ENCODE results near the gene ZNF783.
A peak's percentile ranks its signal among the peaks of the same experiment; 100 is the strongest.

The ZNF783 gene

DNA sequence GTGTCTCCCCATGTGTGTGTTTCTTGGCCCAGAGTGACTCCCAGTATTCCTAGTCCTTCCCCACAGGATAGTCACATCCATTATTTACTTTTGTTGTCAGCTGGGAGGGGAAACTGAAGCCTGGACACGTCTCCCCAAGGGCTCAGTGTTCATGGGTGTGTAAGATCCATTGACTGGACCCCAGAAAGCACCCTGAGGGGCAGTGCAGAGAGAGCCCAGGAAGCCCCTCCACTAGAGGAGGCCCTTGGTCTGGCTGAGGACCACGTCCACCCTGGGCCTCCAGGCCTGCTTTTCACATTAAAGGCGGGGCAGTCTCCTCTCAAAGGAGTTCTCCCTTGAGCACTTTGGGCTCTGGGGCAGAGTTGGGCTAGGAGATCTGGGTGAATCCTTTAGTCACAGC, 21.3 kb downstream of the ZNF783 start:
- no peak for DNase-seq

DNA sequence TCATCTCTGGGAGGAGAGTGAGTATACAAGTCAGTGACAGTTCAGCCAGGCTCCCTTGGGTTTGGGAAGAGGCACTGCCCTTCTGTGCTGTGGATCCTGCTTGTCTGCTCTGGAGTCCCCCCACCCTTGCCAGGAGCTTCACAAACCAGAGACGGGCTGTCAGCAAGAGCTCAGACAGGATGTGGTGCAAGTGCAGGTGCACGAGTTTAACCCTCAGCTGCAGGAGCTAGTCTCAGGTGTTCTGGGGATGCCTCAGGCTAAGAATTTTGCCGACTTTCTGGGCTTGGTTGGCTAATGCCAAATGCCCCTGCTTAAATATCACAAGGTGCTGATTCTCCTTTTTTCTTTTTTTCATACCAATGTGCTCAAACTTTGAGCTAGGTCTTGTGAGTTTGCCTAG, 22.3 kb downstream of the ZNF783 start:
- peak; percentile 38 to 62 for DNase-seq

DNA sequence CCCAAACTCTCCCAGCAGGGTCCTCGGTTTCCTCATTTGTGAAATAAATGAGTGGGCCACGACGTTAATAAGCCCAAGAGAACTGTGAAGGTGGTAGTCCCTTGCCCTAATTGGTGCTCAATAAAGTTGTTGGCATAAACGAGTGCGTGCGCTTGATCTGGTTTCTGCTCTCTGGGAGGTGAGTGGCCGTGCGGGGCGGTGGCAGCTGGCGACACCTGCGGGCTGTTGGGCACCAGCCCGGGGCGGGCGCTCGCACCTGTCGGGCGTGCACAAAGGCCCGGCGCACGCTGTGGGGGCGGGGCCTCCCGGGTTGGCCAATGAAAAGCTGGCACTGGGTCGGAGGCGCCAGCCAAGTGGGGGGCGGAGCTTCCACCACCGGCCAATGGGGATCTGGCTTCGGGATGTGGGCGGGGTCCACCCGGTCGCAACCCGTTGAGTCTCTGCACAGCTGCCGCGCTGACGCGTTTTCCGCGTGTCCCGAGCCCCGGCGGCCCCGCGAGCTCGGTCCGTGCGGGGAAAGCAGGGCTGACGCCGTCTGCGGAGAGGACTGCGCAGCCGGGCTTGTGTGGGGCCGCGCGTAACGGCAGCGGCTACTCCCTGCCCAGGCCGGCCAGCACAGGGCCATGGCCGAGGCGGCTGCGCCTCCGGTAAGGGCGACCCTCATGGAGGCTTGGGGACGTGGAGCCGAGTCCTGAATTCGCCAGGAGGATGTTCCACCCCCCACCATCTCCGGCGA, 23.0 kb downstream of the ZNF783 start:
- peak; percentile 97 to 99 for DNase-seq

DNA sequence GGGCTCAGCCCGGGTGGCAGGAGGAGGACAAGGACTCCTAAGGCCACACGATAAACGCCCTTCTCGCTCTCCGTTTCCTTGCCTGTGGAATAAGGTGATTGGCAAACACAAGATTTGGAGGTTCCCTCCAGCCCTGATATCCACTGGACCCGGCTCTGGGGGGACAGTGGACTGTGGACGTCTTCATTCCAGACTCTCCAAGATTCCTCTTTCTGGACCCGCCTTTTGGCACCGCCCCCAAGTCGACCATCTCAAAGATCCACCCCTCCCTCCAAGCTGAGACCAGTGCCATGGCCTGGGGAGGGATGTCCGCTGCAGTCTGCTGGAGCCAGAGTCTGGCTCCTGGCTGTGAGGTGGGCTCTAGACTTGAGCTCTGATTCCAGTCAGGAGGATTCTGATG, 23.6 kb downstream of the ZNF783 start:
- DNase-seq = no peak

DNA sequence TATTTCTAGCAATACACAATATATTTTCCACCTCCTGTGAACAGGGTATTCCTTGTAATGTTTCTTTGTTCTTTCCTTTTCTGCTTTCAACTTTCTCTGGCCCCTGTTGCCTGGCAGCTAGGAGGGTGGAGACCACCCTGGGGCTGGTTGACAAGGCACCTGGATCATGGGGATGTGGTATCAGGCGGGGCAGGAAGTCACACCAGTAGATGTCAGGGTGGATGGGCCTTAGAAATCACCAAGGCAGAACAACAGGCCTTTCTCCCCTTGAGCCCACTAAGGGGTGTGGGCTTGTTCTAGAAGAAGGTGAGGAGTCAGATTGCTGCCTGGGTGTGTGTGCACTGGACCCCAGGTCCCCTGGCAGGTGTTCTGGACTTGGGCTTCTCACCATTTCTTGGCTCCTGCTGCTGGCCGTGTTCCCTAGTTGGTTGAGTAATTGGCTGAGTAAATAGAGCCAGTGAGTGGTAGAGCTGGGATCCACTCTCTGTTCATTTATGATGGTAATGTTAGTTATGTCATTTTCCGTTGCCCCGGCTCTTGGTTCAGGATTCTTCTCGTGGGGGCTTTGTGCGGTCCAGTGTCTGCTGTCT, 24.9 kb downstream of the ZNF783 start:
- DNase-seq = peak in 1 of 2 donors; percentile 3

DNA sequence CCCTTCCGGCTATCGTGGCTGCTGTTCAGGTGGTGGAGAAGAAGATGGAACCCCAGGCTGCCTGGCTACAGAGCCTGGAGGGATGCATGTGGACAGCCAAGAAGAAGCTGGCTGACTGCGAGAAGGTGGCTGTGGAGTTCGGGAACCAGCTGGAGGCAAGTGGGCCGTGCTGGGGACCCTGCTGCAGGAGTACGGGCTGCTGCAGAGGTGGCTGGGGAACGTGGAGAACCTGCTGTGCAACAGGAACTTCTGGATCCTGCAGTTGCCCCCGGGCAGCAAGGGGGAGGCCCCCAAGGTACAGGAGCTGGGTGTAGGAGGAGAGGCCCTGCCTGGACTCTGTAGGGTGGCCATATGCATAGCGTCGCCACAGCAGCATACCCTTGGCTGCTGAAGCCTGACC, 25.6 kb downstream of the ZNF783 start:
- no peak for DNase-seq

DNA sequence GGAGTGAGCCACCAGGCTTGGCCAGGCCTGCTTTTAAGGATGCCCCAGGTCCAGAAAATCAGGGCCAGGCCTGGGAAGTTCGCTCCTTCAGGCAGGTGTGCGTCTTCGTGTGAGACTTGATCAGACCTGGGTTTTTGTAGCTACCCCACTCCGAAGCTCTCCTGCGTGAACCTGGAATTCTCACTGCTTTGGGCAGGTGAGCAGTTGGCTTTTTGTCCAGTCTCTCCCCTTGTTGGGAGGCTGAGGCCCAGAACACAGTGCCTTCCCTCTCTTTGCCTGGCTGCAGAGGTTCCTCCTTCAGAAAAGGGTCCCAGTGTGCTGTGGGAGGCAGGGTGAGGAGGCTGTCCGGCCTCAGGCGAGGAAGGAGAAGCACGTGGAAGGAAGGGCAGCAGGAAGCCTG, 27.3 kb downstream of the ZNF783 start:
- no peak for DNase-seq

DNA sequence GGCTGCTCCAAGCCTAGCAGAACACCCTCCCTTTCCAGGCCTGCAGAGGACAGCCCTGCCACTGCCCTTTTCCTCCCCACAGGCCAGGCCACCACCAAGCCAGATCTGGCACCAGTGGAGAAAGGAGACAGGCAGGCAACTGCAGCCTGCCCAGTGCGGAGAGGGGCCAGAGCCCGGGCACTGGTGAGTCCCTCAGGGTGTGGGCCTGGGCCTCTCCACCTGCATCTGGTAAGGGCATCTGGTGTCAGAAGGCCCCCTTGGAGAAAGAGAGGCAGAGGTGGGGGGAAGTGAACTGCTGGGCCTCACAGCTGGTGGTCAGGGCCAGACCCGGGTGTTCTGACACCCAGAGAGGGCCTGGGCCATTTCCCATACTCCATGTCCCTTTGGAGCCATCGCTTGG, 27.9 kb downstream of the ZNF783 start:
- no peak for DNase-seq

DNA sequence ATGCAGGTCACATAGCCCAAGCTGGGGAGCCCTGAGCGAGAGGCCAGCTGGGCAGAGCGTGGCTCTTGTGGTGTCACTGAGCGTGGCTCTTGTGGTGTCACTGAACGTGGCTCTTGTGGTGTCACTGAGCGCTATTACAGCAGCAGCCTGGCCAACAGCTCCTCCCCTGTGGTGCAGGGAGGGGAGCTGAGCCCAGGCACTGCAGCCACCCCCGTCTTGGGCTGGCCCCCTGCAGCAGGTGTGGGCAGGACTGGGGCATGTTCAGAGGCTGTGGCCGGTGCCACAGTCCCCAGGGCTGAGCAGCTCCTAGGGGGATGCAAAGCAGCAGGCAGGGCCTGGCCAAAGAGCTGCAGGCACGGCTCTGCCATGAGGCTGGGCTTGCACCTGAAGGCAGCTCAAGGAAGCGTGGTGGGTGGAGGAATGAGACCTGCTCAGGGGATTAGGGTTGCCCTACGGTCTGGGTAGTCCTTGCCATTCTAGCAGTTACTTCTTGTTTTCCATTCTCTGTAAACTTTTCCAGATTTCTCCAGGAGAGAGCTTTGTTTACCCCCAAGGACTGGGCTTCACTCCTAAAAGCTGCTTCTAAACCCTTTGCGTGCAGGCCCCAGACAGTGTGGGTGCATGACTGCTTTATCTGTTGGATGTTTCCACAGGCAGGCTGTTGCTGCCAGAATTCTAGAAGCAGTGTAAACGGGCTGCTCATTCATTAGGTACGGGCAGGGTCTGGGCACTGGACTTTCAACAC, 29.2 kb downstream of the ZNF783 start:
- DNase-seq = peak in 1 of 2 donors; percentile 6

DNA sequence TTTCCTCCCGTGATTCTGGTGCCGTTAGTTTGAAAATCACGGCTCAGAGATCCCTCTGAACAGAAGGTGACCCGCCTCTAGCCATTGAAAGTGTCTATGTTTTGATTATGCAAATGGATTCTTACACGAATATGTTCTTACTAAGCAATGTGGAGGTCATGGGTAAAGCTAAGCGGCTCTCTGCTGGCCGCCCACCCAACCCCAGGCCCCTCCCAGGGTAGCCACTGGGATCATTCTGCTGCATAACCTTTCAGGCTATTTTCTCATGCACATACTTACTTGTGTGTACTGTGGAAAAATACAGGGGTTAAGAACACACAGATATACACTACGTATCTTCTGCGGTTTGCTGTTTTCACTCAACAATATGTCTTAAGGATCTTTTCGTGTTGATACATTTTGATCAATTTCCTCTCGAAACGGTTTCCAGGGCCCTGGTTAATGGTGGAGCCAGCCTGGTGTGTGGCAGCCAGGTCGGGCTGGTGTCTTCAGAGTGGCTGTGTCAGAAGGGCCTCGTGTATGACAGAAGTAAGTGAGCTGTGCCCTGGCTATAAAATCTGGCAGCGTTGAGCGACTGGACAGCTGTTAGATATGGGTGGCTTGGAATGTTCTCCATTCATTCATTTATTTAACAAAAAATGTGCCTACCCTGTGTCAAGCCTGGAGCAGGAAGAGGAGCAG, 29.9 kb downstream of the ZNF783 start:
- DNase-seq = no peak

DNA sequence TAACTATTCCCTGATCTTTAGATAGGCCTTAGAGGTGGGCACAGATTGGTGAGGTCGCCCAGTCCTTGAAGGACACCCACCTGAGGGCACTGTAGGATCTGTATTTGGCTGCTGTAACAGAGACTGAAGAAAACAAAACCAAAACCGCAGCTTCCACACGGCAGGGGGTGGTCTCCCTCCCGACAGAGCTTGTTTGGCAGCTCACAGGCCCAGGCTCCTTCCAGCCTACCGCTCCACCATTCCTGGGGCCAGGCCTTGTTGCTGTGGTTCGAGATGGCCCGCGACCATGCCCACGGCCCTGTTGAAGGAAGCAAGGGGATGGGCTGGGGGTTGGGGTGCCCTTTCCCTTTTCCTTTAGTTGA, 30.4 kb downstream of the ZNF783 start:
- no peak for DNase-seq

DNA sequence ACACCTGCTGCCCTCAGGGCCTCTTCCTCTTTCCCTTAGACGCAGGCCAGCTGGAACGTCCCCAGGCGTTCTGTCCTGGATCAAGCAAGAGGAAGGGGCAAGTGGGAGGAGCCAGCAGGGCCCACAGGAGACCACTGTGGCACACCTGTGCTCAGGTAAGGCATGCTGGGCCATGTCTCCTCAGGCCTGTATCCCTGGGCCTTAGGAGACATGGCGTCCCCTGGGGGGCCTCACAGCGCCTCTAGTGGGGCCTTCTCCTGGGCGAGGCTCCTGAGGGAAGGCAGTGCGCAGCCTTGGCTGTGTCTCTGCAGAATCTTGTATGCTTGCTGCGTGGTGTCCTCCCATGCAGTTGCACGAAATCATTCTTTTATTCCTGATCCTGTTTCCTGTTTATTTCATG, 31.3 kb downstream of the ZNF783 start:
- DNase-seq = no peak

DNA sequence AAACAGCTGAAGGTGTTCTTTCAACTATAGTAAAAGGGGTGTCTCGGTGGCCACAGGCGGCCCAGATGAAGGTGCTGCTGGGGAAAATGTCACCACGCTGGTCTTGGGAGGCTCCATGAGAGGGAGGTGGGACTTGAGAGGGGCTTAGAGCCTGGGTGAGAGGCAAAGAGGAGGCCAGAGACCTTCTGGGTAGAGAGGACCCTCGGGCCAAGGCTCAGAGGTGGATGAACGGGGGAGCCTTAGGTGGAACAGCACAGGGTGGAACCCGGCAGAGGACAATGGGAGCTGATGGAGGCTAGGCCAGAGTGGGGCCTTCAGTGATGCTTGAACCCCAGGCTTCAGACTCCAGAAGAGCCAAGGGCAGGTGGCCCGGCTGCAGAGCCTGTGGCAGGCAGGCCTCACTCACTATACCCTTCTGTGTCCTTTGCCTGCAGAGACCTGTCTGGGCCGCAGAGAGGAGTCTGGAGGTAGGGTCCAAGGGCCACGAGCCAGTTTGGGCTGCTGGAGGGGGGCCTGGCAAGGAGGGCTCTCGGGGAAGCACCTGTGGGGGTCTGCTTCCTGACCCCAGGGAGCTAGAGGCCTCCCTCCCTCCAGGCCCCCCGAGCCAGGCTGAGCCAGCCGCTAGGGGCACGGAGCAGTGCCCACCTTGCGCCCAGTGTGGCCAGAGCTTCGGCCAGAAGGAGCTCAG, 32.1 kb downstream of the ZNF783 start:
- no peak for DNase-seq

DNA sequence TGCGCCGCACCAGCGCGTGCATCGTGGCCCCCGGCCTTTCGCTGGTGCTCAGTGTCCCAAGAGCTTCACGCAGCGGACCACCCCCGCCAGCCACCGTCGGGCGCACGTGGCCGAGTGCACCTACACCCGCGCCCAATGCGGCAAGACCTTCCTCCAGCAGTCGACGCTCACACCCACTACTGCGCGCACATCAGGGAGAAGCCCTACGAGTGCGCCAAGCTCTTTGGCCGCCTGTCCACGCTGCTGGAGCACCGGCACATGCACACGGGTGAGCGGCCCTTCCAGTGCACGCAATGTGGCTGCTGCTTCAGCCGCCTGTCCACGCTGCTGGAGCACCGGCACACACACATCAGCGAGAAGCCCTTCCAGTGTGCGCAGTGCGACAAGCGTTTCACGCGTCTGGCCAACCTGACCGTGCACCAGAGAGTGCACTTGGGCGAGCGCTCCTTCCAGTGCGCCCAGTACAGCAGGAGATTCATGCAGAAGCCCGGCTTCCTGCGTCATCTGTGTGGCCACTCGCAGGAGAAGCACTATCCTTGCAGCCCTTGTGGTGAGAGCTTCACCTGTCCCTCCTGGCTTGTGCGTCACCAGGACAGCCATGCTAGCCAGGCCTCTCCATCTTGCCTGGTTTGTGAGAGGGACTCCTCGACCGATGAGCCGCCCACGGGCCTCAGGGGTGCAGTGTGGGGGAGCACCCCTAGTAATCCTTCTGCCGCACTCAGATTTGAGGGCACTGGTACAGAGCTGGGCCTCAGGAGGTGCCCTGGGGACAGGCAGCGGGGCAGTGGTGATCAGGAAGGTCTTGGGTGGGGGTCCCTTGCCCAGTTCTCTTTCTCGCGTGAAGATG, 32.9 kb downstream of the ZNF783 start:
- no peak for DNase-seq

DNA sequence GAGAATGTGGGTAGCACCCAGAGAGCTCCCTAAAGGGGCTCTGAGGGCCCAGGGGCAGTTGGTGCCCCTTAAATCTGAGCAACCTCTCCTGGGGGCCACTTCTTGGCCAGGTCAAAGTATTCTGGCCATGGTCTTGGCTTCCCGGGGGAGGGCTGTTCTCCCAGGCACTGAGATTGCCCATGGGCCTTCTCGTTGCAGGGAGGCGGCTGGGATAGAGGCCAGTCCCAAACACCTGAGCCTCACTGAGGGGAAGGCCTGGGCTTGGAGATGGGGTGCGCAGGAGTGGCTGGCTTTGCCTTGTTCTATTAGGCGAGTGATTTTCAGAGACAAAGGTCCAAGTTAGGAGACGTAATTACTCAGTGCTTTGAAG, 33.5 kb downstream of the ZNF783 start:
- no peak for DNase-seq

DNA sequence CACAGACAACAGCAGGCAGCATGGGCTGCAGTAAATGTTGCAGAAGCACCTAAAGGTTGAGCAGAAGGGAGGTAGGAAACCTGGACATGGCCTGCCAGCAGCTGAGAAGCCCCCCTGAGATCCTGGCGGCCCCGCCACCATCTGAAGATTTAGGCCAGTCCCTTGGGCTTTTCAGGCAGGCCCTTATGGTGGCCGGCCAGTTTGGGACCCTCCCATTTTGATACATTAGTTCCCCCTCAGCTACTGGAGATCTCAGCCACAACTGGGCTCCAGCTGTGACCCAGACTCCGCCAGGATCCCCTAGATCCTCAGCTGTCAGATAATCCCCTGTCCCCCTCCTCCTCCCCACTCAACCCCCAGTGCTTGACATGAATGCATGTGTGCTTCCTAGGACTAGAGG, 34.4 kb downstream of the ZNF783 start:
- DNase-seq = no peak

DNA sequence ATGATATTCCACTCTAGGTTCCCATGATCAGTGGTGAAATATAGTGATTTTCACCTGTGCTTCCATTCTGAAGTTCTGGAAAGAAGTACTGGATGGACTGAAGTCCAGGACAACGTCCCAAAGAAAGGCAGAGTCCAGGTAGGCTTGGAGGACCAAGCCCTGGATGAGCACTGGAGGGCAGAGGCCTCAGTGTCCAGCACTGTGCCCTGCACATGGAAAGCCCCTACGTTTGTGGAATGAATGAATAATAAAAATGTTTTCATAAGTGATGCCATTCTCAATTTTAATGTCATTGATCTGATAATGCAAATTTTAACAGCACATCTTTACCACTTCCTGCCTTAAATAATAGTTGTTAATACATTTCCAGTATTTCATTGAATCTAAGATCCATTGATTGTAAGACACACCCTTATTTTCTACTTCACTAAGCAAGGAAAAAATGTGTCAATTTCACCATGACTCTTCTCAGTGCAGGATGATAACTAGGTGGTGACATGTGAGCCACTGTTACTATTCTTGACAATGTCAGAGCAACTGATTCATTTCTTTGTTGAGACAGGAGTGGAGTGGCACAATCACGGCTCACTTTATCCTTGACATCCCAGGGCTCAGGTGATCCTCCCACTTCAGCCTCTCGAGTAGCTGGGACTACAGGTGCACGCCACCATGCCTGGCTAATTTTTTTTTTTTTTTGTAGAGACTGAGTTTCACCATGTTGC, 35.2 kb downstream of the ZNF783 start:
- DNase-seq = no peak

DNA sequence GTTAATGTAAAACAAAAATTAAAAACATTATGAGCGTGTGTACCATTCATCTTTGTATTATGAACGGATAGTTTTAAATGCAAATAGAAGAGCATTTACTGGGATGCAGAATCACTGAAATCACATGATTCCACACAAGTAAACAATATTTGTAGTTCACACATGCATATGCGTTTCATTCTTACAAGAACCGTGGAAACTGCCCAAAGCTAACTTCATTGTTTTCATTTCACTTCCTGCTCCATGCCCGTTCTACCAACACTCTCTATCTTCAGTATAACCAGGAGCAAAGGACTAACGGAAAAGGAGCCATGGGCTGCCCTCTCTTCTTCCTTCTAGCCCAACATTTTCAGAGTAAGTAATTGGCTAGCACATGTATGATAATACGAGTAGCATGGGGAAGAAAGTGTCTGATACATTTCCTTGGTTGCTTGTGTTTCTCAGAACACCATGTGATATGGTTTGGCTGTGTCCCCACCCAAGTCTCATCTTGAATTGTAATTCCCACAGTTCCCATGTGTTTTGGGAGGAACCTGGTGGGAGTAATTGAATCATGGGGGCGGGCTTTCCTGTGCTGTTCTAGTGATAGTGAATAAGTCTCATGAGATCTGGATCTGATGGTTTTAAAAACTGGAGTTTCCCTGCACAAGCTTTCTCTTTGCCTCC, 38.8 kb downstream of the ZNF783 start:
- no peak for DNase-seq

DNA sequence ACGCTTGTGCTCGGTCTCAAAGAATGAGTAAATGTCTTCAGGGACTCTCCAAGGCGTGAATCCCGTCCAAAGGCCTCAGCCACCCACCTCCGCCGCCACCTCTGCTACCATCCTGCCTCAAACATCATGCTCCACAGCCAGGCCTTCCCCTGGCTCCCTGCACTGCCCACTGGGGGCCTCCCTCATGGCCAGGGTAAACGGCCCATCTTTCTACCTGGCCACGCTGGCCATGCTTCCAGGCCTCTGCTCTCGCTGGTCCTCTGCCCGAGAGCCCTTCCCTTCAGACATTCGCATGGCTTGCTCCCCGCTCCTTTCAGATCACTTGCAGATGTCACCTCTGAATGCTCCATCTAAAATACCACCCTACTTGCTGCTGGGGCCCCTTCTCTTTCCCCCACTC, 40.2 kb downstream of the ZNF783 start:
- DNase-seq = no peak

DNA sequence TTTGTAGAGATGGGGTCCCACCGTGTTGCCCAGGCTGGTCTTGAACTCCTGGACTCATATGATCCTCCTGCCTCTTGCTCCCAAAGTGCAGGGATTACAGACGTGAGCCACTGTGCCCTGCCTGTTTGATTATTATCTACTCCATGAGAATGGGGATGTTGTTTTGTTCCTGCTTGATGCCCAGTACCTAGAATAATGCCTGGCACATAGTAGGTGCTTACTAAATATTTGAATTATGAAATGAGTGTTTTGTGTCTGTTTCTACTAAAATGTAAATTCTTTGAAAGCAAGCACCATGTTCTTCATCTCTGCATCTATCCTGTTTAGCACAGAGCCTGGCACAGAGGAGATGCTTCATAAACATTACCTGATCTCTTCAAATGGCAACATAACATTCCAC, 40.9 kb downstream of the ZNF783 start:
- DNase-seq = no peak

DNA sequence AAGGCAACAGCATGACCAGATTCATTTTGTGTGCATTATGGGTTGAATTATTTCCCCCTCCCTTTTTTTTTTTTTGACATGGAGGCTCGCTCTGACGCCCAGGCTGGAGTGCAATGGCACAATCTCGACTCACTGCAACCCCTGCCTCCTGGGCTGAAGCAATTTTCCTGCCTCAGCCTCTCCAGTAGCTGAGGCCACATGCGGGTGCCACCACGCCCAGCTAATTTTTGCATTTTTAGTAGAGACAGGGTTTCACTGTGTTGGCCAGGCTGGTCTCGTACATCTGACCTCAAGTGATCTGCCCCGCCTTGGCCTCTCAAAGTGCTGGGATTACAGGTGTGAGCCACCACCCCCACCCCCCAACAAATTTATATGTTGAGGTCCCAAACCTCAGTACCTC, 42.0 kb downstream of the ZNF783 start:
- DNase-seq = no peak
